Nephron progenitor cell (in vitro differentiated cells): ENCODE results near the gene SERPINA3.

Source experiments
- DNase-seq: peaks from one replicate; pipeline ENCODE4 v3.0.0; 2021
- H3K27ac Mint-ChIP-seq: 2 replicates; pipeline ENCODE4 v1.8.0; 2021; ENCODE audit warnings: mild to moderate bottlenecking, moderate library complexity, mixed read lengths
- H3K27me3 Mint-ChIP-seq: 2 replicates; pipeline ENCODE4 v1.8.0; 2021; ENCODE audit warnings: mild to moderate bottlenecking, low read depth, mixed read lengths; ENCODE audit not compliant: poor library complexity
- H3K36me3 Mint-ChIP-seq: 2 replicates; pipeline ENCODE4 v1.8.0; 2021; ENCODE audit warnings: low read depth, mixed read lengths
- H3K4me1 Mint-ChIP-seq: 2 replicates; pipeline ENCODE4 v1.8.0; 2021; ENCODE audit warnings: mixed read lengths
- H3K4me3 Mint-ChIP-seq: 2 replicates; pipeline ENCODE4 v1.8.0; 2021; ENCODE audit warnings: mild to moderate bottlenecking, moderate library complexity, mixed read lengths
- H3K9me3 Mint-ChIP-seq: 2 replicates; pipeline ENCODE4 v1.8.0; 2021; ENCODE audit warnings: mild to moderate bottlenecking, moderate library complexity, mixed read lengths
- CTCF ChIP-seq: fragments of 200-600 bp; sonication (generic); IDR thresholded peaks from 2 replicates; pipeline ENCODE4 v1.5.0; 2021; ENCODE audit warnings: antibody characterized with exemption

Gene SERPINA3

GRCh38 chr14:94591073-94591472, 21.1 kb upstream of the SERPINA3 start:
- Mint-ChIP-seq H3K27me3 (peaks cover 11% of the 10 kb centered on the region), H3K27ac (no peak overlapping the region), H3K4me1 (peaks cover 19% of the 10 kb centered on the region), H3K4me3 (no peak overlapping the region), H3K9me3 (no peaks in the 10 kb centered on the region), H3K36me3 (no peaks in the 10 kb centered on the region)
- DNase-seq, result no peak
- no peak for TF ChIP-seq CTCF

GRCh38 chr14:94591871-94592270, 20.3 kb upstream of the SERPINA3 start:
- TF ChIP-seq CTCF, result no peak
- peaks cover 19% of the 10 kb centered on the region for H3K4me1 Mint-ChIP-seq
- H3K9me3 Mint-ChIP-seq, result no peaks in the 10 kb centered on the region
- no peak overlapping the region for H3K27ac Mint-ChIP-seq
- no peak overlapping the region for H3K4me3 Mint-ChIP-seq
- peaks cover 14% of the 10 kb centered on the region for H3K27me3 Mint-ChIP-seq
- DNase-seq, result no peak
- no peaks in the 10 kb centered on the region for H3K36me3 Mint-ChIP-seq

- no peak for TF ChIP-seq CTCF
- no peak overlapping the region for H3K4me3 Mint-ChIP-seq
- peaks cover 14% of the 10 kb centered on the region for H3K27me3 Mint-ChIP-seq
- no peak overlapping the region for H3K27ac Mint-ChIP-seq
- H3K4me1 Mint-ChIP-seq, result peaks cover 19% of the 10 kb centered on the region
- no peaks in the 10 kb centered on the region for H3K9me3 Mint-ChIP-seq
- H3K36me3 Mint-ChIP-seq, result no peaks in the 10 kb centered on the region
- DNase-seq, result no peak
Measured at GRCh38 chr14:94592457-94592856, 19.7 kb upstream of the SERPINA3 start.

- H3K4me1 Mint-ChIP-seq, result peaks cover 24% of the 10 kb centered on the region
- H3K27me3 Mint-ChIP-seq, result peaks cover 14% of the 10 kb centered on the region
- no peak for TF ChIP-seq CTCF
- no peaks in the 10 kb centered on the region for H3K36me3 Mint-ChIP-seq
- DNase-seq, result no peak
- H3K4me3 Mint-ChIP-seq, result no peak overlapping the region
- H3K9me3 Mint-ChIP-seq, result no peaks in the 10 kb centered on the region
- no peak overlapping the region for H3K27ac Mint-ChIP-seq
Measured at GRCh38 chr14:94593376-94593748, 18.8 kb upstream of the SERPINA3 start.

- peaks cover 14% of the 10 kb centered on the region for H3K27me3 Mint-ChIP-seq
- no peak overlapping the region for H3K4me3 Mint-ChIP-seq
- TF ChIP-seq CTCF, result no peak
- peaks cover 29% of the 10 kb centered on the region for H3K4me1 Mint-ChIP-seq
- no peak overlapping the region for H3K27ac Mint-ChIP-seq
- no peak for DNase-seq
- H3K9me3 Mint-ChIP-seq, result no peaks in the 10 kb centered on the region
- no peaks in the 10 kb centered on the region for H3K36me3 Mint-ChIP-seq
Measured at GRCh38 chr14:94593749-94594431, 18.3 kb upstream of the SERPINA3 start.

- no peak for DNase-seq
- peaks cover 15% of the 10 kb centered on the region for H3K27me3 Mint-ChIP-seq
- H3K4me1 Mint-ChIP-seq, result peaks cover 34% of the 10 kb centered on the region
- no peaks in the 10 kb centered on the region for H3K9me3 Mint-ChIP-seq
- no peaks in the 10 kb centered on the region for H3K36me3 Mint-ChIP-seq
- TF ChIP-seq CTCF, result no peak
- H3K4me3 Mint-ChIP-seq, result no peak overlapping the region
- no peak overlapping the region for H3K27ac Mint-ChIP-seq
Measured at GRCh38 chr14:94594441-94594840, 17.8 kb upstream of the SERPINA3 start.
